CD4-positive, alpha-beta T cell treated with Interleukin-2 at 100 ng/mL for 4 hours (primary cell): ENCODE data around the gene RRAGC.
"Not testable (repeated sequence)": the region's sequence is repeated elsewhere in the genome, so short reads cannot be mapped to it uniquely, and the experiment has no call there.

Experiments
- DNase-seq: peaks from one replicate; pipeline ENCODE4 v3.0.0-alpha.2; 2020; ENCODE audit warnings: low spot score

Gene RRAGC

DNA sequence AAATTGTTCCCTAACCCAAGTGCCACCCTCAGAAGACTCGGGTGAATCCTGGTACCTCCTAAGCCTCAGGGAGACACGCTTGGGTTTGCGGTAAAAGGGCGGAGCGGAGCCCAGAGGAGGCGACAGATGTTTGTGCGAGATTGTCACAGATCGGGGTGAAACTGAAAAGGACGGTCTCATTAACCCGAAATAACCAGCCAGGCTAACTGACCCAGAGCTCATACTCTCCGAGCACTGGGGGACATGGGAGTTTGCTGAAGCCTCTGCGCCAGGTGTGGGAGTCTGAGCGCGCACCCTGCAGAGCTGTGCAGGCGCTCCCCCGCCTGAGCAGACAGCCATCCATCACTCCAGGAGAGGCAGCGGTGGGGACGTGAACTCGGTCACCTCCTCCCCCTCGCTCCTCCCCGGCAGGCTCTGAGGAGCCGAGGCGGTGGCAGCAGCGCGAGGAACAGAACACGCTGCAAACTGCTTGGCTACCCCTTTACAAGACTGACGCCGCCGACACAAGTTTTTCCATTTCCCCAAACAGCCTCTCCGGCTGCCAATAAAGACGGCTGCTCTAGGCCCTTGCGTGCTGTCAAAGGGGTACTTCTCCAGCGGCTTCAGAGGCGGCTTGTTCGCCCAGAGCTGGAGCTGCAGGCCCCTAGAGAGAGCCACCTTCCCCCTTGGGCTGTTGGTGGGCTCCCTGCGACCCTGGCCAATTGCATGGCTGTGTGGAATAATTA lies 43.5 kb downstream of the RRAGC start:
- DNase-seq: no peak

GRCh38 chr1:38814984-38815464 lies 44.5 kb downstream of the RRAGC start:
- DNase-seq: no peak

- DNase-seq: no peak
Observed at GRCh38 chr1:38814444-38814983, 45.1 kb downstream of the RRAGC start.

DNA sequence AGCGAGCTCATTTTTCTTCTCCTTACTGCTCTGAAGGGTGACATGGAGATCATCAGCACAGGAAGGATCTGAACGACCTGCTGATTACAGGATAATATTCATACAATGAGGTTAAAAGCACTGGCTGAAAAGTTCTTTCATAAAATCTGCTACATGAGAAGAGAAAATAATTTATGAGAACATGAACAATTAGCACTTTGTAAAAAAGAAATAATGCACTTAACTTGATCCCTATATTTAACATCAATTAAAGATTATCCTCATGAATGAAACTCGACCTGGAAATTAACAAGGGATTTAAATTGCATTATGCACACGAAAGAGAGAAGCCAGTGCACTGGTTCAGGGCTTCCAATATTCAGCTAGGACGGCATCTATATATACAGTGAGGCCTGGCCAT lies 46.6 kb downstream of the RRAGC start:
- no peak for DNase-seq

DNA sequence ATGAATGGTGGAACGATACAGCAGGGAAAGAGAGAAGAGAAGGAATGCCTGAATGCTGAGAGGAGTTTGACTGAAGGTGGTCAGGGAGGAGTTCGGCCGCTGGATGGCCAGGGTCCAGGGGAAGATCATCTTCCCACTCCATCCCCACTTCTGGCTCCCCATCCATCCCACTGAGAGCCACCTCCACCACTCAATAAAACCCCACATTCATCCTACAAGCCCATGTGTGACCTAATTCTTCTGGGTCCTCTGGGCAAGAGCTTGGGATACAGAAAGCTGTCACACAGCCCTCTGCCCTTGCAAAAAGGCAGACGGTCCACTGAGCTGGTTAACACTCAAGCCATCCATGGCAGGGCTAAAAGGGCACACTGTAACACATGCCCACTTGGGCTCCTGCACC lies 48.1 kb downstream of the RRAGC start:
- not testable (repeated sequence) for DNase-seq

- no peak for DNase-seq
Observed at GRCh38 chr1:38806090-38806489, 53.5 kb downstream of the RRAGC start.

DNA sequence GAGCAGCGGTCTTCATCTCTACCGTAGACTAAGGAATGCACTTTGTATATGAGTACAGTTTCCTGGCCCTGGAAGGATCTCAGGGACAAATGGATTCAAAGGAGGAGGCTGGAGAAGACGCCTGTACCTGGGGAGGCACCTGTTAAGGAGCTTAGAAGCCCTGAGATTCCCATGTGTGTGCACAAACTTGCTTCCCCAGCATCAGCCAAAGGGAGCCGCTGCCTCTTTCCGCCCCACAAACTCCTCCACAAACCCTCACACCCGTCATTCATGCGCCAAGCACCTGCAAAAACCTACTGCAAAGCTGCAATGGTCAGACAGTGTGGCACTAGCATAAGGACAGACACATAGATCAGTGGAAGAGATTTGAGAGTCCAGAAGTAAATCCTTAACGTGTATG lies 54.5 kb downstream of the RRAGC start:
- no peak for DNase-seq

- DNase-seq: no peak
Observed at GRCh38 chr1:38804062-38804886, 55.3 kb downstream of the RRAGC start.

- DNase-seq: no peak
Observed at GRCh38 chr1:38803647-38804046, 55.9 kb downstream of the RRAGC start.

DNA sequence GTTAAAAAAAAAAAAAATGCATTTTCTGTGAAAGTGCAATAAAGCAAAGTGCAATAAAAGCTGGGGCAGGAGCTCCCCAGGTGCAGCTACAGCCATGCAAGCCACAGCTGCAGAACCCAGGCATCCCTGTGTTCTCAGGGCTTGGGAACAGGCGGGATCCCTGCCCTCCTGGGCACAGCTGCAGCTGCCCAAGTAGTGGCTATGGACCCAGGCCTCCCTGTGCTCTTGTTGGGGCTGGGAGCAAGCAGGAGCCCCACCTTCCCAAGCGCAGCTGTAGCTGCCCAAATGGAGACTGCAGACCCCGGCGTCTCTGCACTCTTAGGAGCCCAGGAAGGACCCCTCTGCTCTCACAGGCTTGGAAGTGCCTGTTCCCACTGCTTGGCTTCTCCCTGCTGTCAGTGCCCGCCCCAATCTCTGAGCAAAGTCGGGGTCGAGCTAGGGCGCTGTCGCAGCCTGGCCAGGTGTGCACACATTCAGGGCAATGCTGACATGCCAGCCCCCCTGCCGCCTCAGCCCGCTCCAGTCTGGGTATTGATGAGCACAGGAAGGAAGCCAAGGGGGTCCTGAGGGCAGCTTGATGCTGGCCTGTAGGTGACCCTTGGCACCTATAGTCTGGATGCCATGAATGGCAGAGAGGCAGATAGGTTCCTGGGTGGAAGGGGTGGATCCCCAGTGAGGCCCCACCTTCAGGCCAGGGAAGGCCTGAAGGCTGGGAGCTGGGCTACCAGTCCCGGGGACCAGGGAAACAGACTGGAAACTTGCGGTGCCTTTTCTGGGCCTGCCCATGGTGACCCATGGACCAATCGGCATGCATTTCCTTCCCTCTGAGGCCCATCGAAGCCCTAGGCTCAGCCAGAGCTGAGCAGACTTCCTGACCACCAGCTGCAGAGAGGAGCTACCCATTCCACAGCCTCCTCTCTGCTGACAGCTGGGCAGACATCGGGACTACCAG lies 58.6 kb downstream of the RRAGC start:
- no peak for DNase-seq

DNA sequence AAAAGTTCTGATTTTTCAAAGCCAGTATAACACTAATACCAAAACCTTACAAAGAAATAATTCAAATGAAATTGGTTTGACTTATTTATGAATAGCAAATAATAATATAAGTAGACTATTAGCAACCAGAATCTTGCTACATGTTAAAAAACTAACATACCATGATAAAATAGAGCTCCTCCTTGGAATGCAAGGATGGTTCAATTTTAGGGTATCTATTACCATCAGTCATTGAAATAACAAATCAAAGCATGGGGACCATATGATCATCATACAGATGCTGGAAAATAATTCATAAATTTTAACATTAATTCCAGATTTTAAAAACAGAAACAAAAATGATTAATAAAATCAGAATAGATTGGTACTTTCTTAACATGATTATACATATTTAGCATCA lies 66.3 kb downstream of the RRAGC start:
- DNase-seq: no peak

DNA sequence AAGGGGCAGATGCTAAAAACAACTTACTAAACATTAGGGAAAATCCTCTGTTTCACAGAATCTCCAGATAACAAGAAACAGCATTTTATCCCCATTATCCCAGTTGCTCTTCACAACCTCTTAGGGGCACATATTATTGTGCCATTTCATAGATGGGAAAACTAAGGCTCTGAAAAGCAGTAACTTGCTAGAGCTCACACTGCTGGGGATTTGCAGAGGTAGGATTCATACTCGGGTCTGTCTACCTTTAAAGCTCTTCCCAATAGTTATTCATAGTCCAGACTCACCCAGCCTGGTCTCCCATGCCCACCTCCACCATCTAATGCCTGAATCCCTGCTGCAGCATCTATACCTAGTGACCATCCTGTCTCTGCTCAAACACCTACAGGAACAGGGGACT lies 67.7 kb downstream of the RRAGC start:
- DNase-seq: no peak

DNA sequence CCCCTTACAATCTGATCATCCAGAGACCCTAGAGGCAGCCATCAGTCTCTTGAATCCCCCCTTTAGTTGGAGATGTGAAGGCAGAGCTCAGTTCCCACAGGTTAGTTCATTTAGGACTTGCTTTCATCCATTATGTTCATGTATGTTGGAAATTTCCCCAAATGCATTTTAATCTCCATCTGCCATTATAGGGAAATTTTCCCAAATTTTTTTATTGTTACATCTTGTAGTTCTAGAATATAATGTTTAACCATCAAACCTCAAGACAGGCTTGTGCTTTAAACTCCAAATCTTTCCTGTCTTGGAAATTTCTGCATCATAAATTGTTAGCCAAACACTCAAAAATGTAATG lies 68.4 kb downstream of the RRAGC start:
- no peak for DNase-seq

DNA sequence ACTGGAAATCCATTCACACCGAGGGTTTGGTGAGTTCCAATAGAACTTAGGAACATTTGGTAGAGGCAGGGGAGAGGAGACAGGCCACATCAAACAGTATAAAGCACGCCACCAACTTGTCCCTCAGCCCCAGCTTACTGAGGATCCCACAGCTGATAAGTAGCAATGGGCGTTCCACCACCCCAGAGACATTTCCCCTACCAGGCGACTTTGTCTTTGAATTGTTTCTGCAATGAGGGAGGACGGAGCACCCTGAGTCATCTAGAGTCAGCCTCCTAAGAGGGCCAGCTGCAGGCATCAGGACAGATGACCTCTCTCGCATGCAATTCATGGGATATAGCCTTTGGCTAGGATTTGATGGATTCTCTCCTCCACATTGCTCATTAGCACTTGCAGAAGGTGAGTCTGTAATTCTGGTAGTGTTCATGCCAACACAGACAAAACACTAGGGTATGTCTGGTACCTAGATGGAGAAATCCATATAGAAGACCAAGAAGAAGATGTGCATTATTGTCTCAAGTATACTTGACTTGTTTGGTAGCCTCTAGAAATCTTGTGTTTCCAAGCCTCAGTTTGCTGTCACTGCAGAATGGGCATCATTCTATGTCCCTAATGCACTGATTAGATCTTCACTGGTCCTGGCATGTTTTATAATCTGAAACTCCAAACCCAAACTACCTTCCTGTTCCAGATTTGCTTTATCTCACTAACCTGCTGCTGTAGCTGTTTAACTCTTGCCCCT lies 69.0 kb downstream of the RRAGC start:
- no peak for DNase-seq

DNA sequence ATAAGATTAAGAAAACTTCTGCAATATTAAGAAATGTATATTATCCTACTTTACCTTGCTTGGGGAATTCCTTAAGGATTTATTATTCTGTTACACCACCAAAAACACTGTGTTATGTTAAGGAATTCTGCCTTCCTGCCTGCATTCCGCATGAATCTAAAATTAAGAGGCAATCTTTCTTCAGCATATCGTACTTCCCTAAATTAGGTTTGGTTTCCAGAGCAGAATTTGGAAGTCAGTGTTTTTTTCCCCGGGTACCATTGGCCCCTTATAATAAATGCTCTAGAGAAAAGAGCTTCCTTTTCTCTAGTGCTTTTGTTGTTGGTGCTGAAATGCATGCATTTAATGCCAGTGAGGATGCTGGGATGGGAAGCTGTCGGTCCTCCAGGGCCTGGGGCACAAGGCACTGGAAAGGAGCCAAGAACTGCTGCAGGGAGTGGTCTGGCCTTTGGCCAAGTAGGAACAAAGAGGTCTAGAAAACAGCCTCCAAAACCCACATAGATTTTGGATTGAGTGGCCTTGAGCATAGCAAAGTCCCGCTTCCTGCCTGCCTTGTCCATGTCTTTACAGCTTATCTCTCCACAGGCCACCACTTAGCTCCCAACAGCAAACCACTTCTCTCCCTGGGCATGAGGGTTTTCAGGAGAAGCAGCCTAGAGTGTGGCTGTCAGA lies 69.9 kb downstream of the RRAGC start:
- no peak for DNase-seq

GRCh38 chr1:38788341-38789336 lies 70.9 kb downstream of the RRAGC start:
- DNase-seq: no peak
